Activated CD4-positive, alpha-beta T cell treated with anti-CD3 and anti-CD28 coated beads, Interleukin-2, amount 10 ng/mL, durations not matched to agents 7 days and 5 days (primary cell): ENCODE measurements around the gene NAT9. TPM values are rescaled to one million over a fixed set of nuclear protein-coding genes. Genes with fewer than 3 reads are reported as not detected.

ENCODE experiments used
- CTCF ChIA-PET: fragments of 350-600 bp; sonication (Branson Sonifier 250); formaldehyde crosslinking; loops from one replicate; lab custom pipeline; 2021; ENCODE audit warnings: antibody characterized with exemption; lab: Charles Lee
- POLR2A ChIA-PET: fragments of 350-600 bp; sonication (Branson Sonifier 250); formaldehyde crosslinking; loops from one replicate; lab custom pipeline; 2021; ENCODE audit warnings: antibody characterized with exemption; lab: Charles Lee
- DNase-seq: peaks from one replicate; pipeline ENCODE4 v3.0.0-alpha.2; 2020
- H3K27ac Mint-ChIP-seq: one replicate; pipeline ENCODE4 v1.8.0; 2021; ENCODE audit warnings: mild to moderate bottlenecking, moderate library complexity, mixed read lengths
- H3K27me3 Mint-ChIP-seq: one replicate; pipeline ENCODE4 v1.8.0; 2021; ENCODE audit warnings: mixed read lengths
- H3K36me3 Mint-ChIP-seq: one replicate; pipeline ENCODE4 v1.8.0; 2021; ENCODE audit warnings: low read depth, mixed read lengths
- H3K4me1 Mint-ChIP-seq: one replicate; pipeline ENCODE4 v1.8.0; 2021; ENCODE audit warnings: mixed read lengths
- H3K4me3 Mint-ChIP-seq: one replicate; pipeline ENCODE4 v1.8.0; 2021; ENCODE audit warnings: mild to moderate bottlenecking, moderate library complexity, mixed read lengths
- H3K9me3 Mint-ChIP-seq: one replicate; pipeline ENCODE4 v1.8.0; 2021; ENCODE audit warnings: mixed read lengths
- total RNA-seq, 2 experiments: library from RNA; stranded (reverse); gene quantifications; one replicate each; pipeline ENCODE4 v1.2.3, GENCODE V29; 2021

The NAT9 gene
- total RNA-seq, 2 experiments from 2014 or later = 28.6 to 34.4 TPM

GRCh38 chr17:74744714-74745547 is 31.2 kb downstream of the NAT9 start:
- Mint-ChIP-seq H3K9me3 (peaks cover 4% of the 10 kb centered on the region), H3K4me1 (peaks cover 74% of the 10 kb centered on the region), H3K27me3 (no peaks in the 10 kb centered on the region), H3K27ac (peak overlapping the region; percentile 96), H3K36me3 (peaks cover 20% of the 10 kb centered on the region), H3K4me3 (peak overlapping the region; percentile 26)
- DNase-seq = peak; percentile 83
- ChIA-PET CTCF (interaction anchor here (0.7 to 4.7 kb wide), 22 partner anchors 8 to 128 kb away, joined by 3 to 38 read pairs (median 6); partner anchors contain the start of genes FDXR, NAT9 and RAB37), POLR2A (no interaction called here)

GRCh38 chr17:74744349-74744713 is 31.8 kb downstream of the NAT9 start:
- DNase-seq = no peak
- Mint-ChIP-seq H3K27me3 (no peaks in the 10 kb centered on the region), H3K36me3 (peaks cover 14% of the 10 kb centered on the region), H3K27ac (peak overlapping the region; percentile 96), H3K9me3 (peaks cover 4% of the 10 kb centered on the region), H3K4me3 (peak overlapping the region; percentile 26), H3K4me1 (peaks cover 80% of the 10 kb centered on the region)
- ChIA-PET POLR2A (no interaction called here), CTCF (interaction anchor here (0.7 to 4.7 kb wide), 13 partner anchors 8 to 121 kb away, joined by 3 to 38 read pairs (median 7); partner anchors contain the start of genes GRIN2C and NAT9)

- H3K36me3 Mint-ChIP-seq = peaks cover 17% of the 10 kb centered on the region
- H3K9me3 Mint-ChIP-seq = peaks cover 4% of the 10 kb centered on the region
- H3K4me1 Mint-ChIP-seq = peaks cover 86% of the 10 kb centered on the region
- CTCF ChIA-PET = interaction anchor here (0.7 to 4.7 kb wide), 7 partner anchors 8 to 116 kb away, joined by 3 to 38 read pairs (median 4); partner anchors contain the start of genes GRIN2C and NAT9
- no peak for DNase-seq
- no peaks in the 10 kb centered on the region for H3K27me3 Mint-ChIP-seq
- peak overlapping the region; percentile 96 for H3K27ac Mint-ChIP-seq
- POLR2A ChIA-PET = no interaction called here
- peak overlapping the region; percentile 32 for H3K4me3 Mint-ChIP-seq
These were observed 32.4 kb downstream of the NAT9 start for GRCh38 chr17:74743755-74744154.

GRCh38 chr17:74742978-74743545 is 33.1 kb downstream of the NAT9 start:
- Mint-ChIP-seq H3K4me1 (peaks cover 93% of the 10 kb centered on the region), H3K9me3 (peaks cover 4% of the 10 kb centered on the region), H3K4me3 (peak overlapping the region; percentile 67), H3K27me3 (no peaks in the 10 kb centered on the region), H3K27ac (peak overlapping the region; percentile 96), H3K36me3 (peaks cover 18% of the 10 kb centered on the region)
- CTCF ChIA-PET = interaction anchor here (0.6 to 2.7 kb wide), 7 partner anchors 28 to 1523 kb away, joined by 3 to 14 read pairs (median 6); no protein-coding TSS in a partner anchor
- DNase-seq = no peak
- POLR2A ChIA-PET = no interaction called here

GRCh38 chr17:74742153-74742515 is 34.0 kb downstream of the NAT9 start:
- no peaks in the 10 kb centered on the region for H3K27me3 Mint-ChIP-seq
- POLR2A ChIA-PET = interaction anchor here (0.6 kb wide), 1 partner anchor 10 kb away, joined by 4 read pairs; no protein-coding TSS in a partner anchor
- peaks cover 91% of the 10 kb centered on the region for H3K4me1 Mint-ChIP-seq
- peak overlapping the region; percentile 67 for H3K4me3 Mint-ChIP-seq
- DNase-seq = peak; percentile 82
- H3K9me3 Mint-ChIP-seq = peaks cover 4% of the 10 kb centered on the region
- peaks cover 19% of the 10 kb centered on the region for H3K36me3 Mint-ChIP-seq
- CTCF ChIA-PET = interaction anchor here (0.6 to 2.7 kb wide), 10 partner anchors 10 to 1522 kb away, joined by 3 to 14 read pairs (median 4); no protein-coding TSS in a partner anchor
- peak overlapping the region; percentile 96 for H3K27ac Mint-ChIP-seq

- Mint-ChIP-seq H3K27me3 (peaks cover 4% of the 10 kb centered on the region), H3K4me1 (peaks cover 85% of the 10 kb centered on the region), H3K4me3 (no peak overlapping the region), H3K36me3 (peaks cover 19% of the 10 kb centered on the region), H3K27ac (peak overlapping the region; percentile 96), H3K9me3 (peaks cover 4% of the 10 kb centered on the region)
- ChIA-PET POLR2A (no interaction called here), CTCF (interaction anchor here (2.1 to 2.7 kb wide), 2 partner anchors 30 to 83 kb away, joined by 11 to 14 read pairs; no protein-coding TSS in a partner anchor)
- no peak for DNase-seq
These were observed 35.3 kb downstream of the NAT9 start for GRCh38 chr17:74740641-74741387.

- H3K9me3 Mint-ChIP-seq = peaks cover 4% of the 10 kb centered on the region
- peaks cover 87% of the 10 kb centered on the region for H3K4me1 Mint-ChIP-seq
- peaks cover 19% of the 10 kb centered on the region for H3K36me3 Mint-ChIP-seq
- ChIA-PET POLR2A (no interaction called here), CTCF (interaction anchor here (1.0 to 2.7 kb wide), 2 partner anchors 31 to 88 kb away, joined by 3 to 11 read pairs; no protein-coding TSS in a partner anchor)
- H3K27ac Mint-ChIP-seq = peak overlapping the region; percentile 96
- peaks cover 7% of the 10 kb centered on the region for H3K27me3 Mint-ChIP-seq
- H3K4me3 Mint-ChIP-seq = peak overlapping the region; percentile 25
- no peak for DNase-seq
These were observed 36.0 kb downstream of the NAT9 start for GRCh38 chr17:74740173-74740572.

GRCh38 chr17:74739227-74739831 is 36.8 kb downstream of the NAT9 start:
- CTCF ChIA-PET = interaction anchor here (0.7 to 4.2 kb wide), 8 partner anchors 19 to 359 kb away, joined by 3 to 58 read pairs (median 6); partner anchors contain the start of gene NAT9
- peaks cover 81% of the 10 kb centered on the region for H3K4me1 Mint-ChIP-seq
- POLR2A ChIA-PET = no interaction called here
- peaks cover 4% of the 10 kb centered on the region for H3K9me3 Mint-ChIP-seq
- peak overlapping the region; percentile 83 for H3K4me3 Mint-ChIP-seq
- peak; percentile 39 for DNase-seq
- H3K36me3 Mint-ChIP-seq = peaks cover 19% of the 10 kb centered on the region
- peak overlapping the region; percentile 91 for H3K27ac Mint-ChIP-seq
- peaks cover 16% of the 10 kb centered on the region for H3K27me3 Mint-ChIP-seq

- Mint-ChIP-seq H3K36me3 (peaks cover 13% of the 10 kb centered on the region), H3K4me1 (peaks cover 71% of the 10 kb centered on the region), H3K4me3 (peak overlapping the region; percentile 83), H3K9me3 (no peaks in the 10 kb centered on the region), H3K27ac (peak overlapping the region; percentile 91), H3K27me3 (peaks cover 18% of the 10 kb centered on the region)
- ChIA-PET CTCF (interaction anchor here (0.5 to 4.2 kb wide), 25 partner anchors 8 to 558 kb away, joined by 3 to 58 read pairs (median 5); partner anchors contain the start of genes FDXR and NAT9), POLR2A (interaction anchor here (3.0 kb wide), 1 partner anchor 81 kb away, joined by 13 read pairs; no protein-coding TSS in a partner anchor)
- peak; percentile 87 for DNase-seq
These were observed 37.8 kb downstream of the NAT9 start for GRCh38 chr17:74738051-74738996.

- peak; percentile 58 for DNase-seq
- peak overlapping the region; percentile 83 for H3K4me3 Mint-ChIP-seq
- H3K27ac Mint-ChIP-seq = peak overlapping the region; percentile 91
- peaks cover 62% of the 10 kb centered on the region for H3K4me1 Mint-ChIP-seq
- ChIA-PET POLR2A (interaction anchor here (3.0 kb wide), 1 partner anchor 80 kb away, joined by 13 read pairs; no protein-coding TSS in a partner anchor), CTCF (interaction anchor here (0.7 to 4.2 kb wide), 19 partner anchors 9 to 369 kb away, joined by 3 to 58 read pairs (median 5); partner anchors contain the start of genes FDXR and NAT9)
- peaks cover 18% of the 10 kb centered on the region for H3K27me3 Mint-ChIP-seq
- H3K36me3 Mint-ChIP-seq = peaks cover 13% of the 10 kb centered on the region
- no peaks in the 10 kb centered on the region for H3K9me3 Mint-ChIP-seq
These were observed 38.7 kb downstream of the NAT9 start for GRCh38 chr17:74737299-74738050.
